CD8-positive, alpha-beta memory T cell (primary cell): ENCODE data around the gene ZMIZ1. TPM values are rescaled to one million over a fixed set of nuclear protein-coding genes. Genes with fewer than 3 reads are reported as not detected.
"Not testable (repeated sequence)": the region's sequence is repeated elsewhere in the genome, so short reads cannot be mapped to it uniquely, and the experiment has no call there.

Source experiments
- CTCF ChIA-PET: fragments of 350-600 bp; sonication (Branson Sonifier 250); formaldehyde crosslinking; loops from one replicate; lab custom pipeline; 2021; ENCODE audit warnings: antibody characterized with exemption; lab: Charles Lee
- POLR2A ChIA-PET: fragments of 350-600 bp; sonication (Branson Sonifier 250); formaldehyde crosslinking; loops from one replicate; lab custom pipeline; 2021; ENCODE audit warnings: antibody characterized with exemption; lab: Charles Lee
- DNase-seq, 5 donors: peaks; one replicate each; pipeline versions ENCODE4 v3.0.0 to v3.0.0-alpha.2; 2020 to 2022; ENCODE audit warnings: mixed read lengths in 1 of 5
- H3K27ac ChIP-seq: one replicate; pipeline ENCODE4 v1.7.0; 2013; ENCODE audit warnings: low read depth, mild to moderate bottlenecking, low read length, moderate library complexity
- H3K27me3 ChIP-seq: 2 replicates; pipeline ENCODE4 v1.7.0; 2013; ENCODE audit warnings: low read length, mild to moderate bottlenecking; ENCODE audit not compliant: insufficient read depth, poor library complexity, severe bottlenecking
- H3K36me3 ChIP-seq: 2 replicates; pipeline ENCODE4 v1.7.0; 2013; ENCODE audit warnings: mild to moderate bottlenecking, low read length, moderate library complexity; ENCODE audit not compliant: insufficient read depth
- H3K4me1 ChIP-seq: 2 replicates; pipeline ENCODE4 v1.7.0; 2013; ENCODE audit warnings: mild to moderate bottlenecking, low read length, moderate library complexity; ENCODE audit not compliant: insufficient read depth
- H3K4me3 ChIP-seq: 2 replicates; pipeline ENCODE4 v1.7.0; 2013; ENCODE audit warnings: mild to moderate bottlenecking, low read length
- H3K9me3 ChIP-seq: 2 replicates; pipeline ENCODE4 v1.7.0; 2013; ENCODE audit warnings: mild to moderate bottlenecking, low read length
- H3K27ac Mint-ChIP-seq, 8 donors: one replicate each; pipeline ENCODE4 v1.8.0; 2020 to 2021; ENCODE audit warnings: mixed read lengths in 8 of 8, mild to moderate bottlenecking in 6 of 8, inconsistent platforms in 3 of 8, moderate library complexity in 3 of 8
- H3K27me3 Mint-ChIP-seq, 2 donors: one replicate each; pipeline ENCODE4 v1.8.0; 2020 to 2021; ENCODE audit warnings: mixed read lengths in 2 of 2, mild to moderate bottlenecking in 1 of 2, moderate library complexity in 1 of 2
- H3K36me3 Mint-ChIP-seq, 3 donors: one replicate each; pipeline ENCODE4 v1.8.0; 2020 to 2021; ENCODE audit warnings: mixed read lengths in 3 of 3, inconsistent platforms in 1 of 3, mild to moderate bottlenecking in 1 of 3
- H3K4me1 Mint-ChIP-seq, 3 donors: one replicate each; pipeline ENCODE4 v1.8.0; 2020 to 2021; ENCODE audit warnings: mixed read lengths in 3 of 3, inconsistent platforms in 1 of 3, mild to moderate bottlenecking in 1 of 3
- H3K4me3 Mint-ChIP-seq, 7 donors: one replicate each; pipeline ENCODE4 v1.8.0; 2020 to 2021; ENCODE audit warnings: mixed read lengths in 7 of 7, mild to moderate bottlenecking in 6 of 7, moderate library complexity in 4 of 7, inconsistent platforms in 2 of 7
- H3K9me3 Mint-ChIP-seq, 5 donors: one replicate each; pipeline ENCODE4 v1.8.0; 2020 to 2022; ENCODE audit warnings: mixed read lengths in 5 of 5, mild to moderate bottlenecking in 3 of 5, moderate library complexity in 2 of 5, inconsistent platforms in 1 of 5
- polyA plus RNA-seq: library from polyadenylated mRNA; unstranded; fragments of 300-500 nt; fragmentation: Illumina TruSeq; gene quantifications from one replicate; pipeline ENCODE4 v1.2.3, GENCODE V29; 2021
- total RNA-seq, 2 experiments: library from RNA; stranded (reverse); gene quantifications; one replicate each; pipeline ENCODE4 v1.2.3, GENCODE V29; 2021

ZMIZ1 gene
- total and polyA plus RNA-seq, 3 experiments from 2014 or later = 8.0 to 36.3 (median 34.7) TPM

DNA sequence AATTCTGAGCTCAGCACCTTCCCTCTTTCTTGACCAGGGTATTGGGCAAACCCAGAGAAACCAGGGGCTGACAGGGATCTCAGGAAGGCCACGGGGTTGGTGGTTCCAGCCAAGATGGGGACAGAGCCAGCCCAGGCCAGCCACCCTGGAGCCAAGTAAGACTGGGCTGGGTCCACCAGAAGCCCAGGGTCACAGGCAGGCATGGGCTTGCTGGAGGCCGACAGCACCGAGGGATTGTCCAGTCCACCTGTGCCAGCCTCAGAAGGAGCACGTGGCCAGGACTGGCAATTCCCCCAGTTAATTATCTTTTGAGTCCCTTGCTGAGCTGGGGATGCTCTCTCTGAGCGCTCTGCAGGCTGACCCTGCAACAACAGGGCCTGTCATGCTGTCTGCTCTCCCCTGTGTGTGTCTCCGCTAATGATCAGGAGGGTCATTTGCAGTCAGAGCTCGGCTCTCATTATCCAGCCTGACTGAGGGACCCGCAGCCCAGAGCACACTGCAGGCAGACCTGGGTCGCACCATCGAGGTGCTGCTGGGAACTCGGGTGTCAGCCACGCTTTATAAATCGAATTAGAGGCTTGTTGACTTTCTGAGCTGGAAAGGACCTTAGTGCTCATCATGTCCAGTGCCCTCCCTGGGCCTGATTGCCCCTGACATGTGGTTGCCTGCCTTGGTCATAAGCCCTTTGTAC is 209.0 kb downstream of the ZMIZ1 start:
- CTCF ChIA-PET = no interaction called here

DNA sequence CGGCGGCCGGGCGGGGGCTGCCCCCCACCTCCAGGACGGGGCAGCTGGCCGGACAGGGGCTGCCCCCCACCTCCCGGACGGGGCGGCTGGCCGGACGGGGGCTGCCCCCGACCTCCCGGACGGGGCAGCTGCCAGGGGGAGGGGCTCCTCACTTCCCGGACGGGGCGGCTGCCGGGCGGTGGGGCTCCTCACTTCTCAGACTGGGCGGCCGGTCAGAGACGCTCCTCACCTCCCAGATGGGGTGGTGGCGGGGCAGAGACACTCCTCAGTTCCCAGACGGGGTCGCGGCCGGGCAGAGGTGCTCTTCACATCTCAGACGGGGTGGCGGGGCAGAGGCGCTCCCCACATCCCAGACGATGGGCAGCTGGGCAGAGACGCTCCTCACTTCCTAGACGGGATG is 210.3 kb downstream of the ZMIZ1 start:
- H3K27me3 Mint-ChIP-seq, DNase-seq, POLR2A ChIA-PET, H3K36me3 ChIP-seq, H3K27ac ChIP-seq, H3K4me3 ChIP-seq, H3K27me3 ChIP-seq, CTCF ChIA-PET, H3K4me1 ChIP-seq, H3K27ac Mint-ChIP-seq, H3K9me3 ChIP-seq, H3K9me3 Mint-ChIP-seq, H3K4me3 Mint-ChIP-seq: not testable (repeated sequence)
- peaks cover 3 to 12% (median 9%) of the 10 kb centered on the region in 3 donors for H3K4me1 Mint-ChIP-seq
- peaks cover 0 to 36% (median 2%) of the 10 kb centered on the region in 3 donors for H3K36me3 Mint-ChIP-seq

More for the DNA sequence above, 209.0 kb downstream of the ZMIZ1 start:
- H3K4me3 ChIP-seq = no peak overlapping the region
- Mint-ChIP-seq H3K27ac (no peak overlapping the region), H3K4me3 (no peak overlapping the region), H3K9me3 (no peaks in the 10 kb centered on the region), H3K36me3 (peaks cover 0 to 36% (median 2%) of the 10 kb centered on the region in 3 donors), H3K27me3 (no peaks in the 10 kb centered on the region), H3K4me1 (peaks cover 0 to 3% (median under 1%) of the 10 kb centered on the region in 3 donors)
- POLR2A ChIA-PET = interaction anchor here (1.2 kb wide), 1 partner anchor 9 kb away, joined by 3 read pairs; no protein-coding TSS in a partner anchor
- H3K27ac ChIP-seq = no peak overlapping the region
- H3K27me3 ChIP-seq = no peaks in the 10 kb centered on the region
- no peaks in the 10 kb centered on the region for H3K9me3 ChIP-seq
- no peak for DNase-seq
- H3K36me3 ChIP-seq = no peaks in the 10 kb centered on the region
- no peaks in the 10 kb centered on the region for H3K4me1 ChIP-seq

DNA sequence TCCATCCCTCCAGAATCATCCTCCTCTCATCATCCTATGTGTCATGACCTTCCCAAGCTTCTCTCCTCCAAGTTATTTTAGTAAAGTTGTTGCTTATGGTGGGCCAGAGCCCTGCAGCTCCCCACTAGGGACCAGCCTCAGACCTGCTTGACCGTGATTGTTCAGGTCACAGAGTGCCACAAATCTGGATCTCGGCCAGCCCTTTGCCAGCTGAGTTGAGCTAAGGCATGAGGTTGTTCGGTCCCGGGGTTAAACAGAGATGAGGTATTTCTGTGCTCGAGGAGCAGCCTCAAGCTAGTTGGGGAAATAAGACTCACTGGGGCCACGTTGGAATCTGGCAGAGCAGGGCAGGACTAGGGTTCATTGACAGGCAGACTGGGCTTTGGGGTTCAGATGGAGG is 212.2 kb downstream of the ZMIZ1 start:
- H3K9me3 Mint-ChIP-seq = no peaks in the 10 kb centered on the region
- peaks cover 22 to 31% (median 28%) of the 10 kb centered on the region in 3 donors for H3K4me1 Mint-ChIP-seq
- Histone ChIP-seq H3K27me3 (no peaks in the 10 kb centered on the region), H3K27ac (no peak overlapping the region), H3K4me1 (peaks cover 28% of the 10 kb centered on the region), H3K4me3 (no peak overlapping the region), H3K9me3 (no peaks in the 10 kb centered on the region), H3K36me3 (no peaks in the 10 kb centered on the region)
- H3K4me3 Mint-ChIP-seq = peak overlapping the region in 1 of 7 donors; percentile 36
- POLR2A ChIA-PET = no interaction called here
- peaks cover 0 to 36% (median 2%) of the 10 kb centered on the region in 3 donors for H3K36me3 Mint-ChIP-seq
- H3K27me3 Mint-ChIP-seq = no peaks in the 10 kb centered on the region
- no peak overlapping the region for H3K27ac Mint-ChIP-seq
- no peak for DNase-seq
- CTCF ChIA-PET = no interaction called here

DNA sequence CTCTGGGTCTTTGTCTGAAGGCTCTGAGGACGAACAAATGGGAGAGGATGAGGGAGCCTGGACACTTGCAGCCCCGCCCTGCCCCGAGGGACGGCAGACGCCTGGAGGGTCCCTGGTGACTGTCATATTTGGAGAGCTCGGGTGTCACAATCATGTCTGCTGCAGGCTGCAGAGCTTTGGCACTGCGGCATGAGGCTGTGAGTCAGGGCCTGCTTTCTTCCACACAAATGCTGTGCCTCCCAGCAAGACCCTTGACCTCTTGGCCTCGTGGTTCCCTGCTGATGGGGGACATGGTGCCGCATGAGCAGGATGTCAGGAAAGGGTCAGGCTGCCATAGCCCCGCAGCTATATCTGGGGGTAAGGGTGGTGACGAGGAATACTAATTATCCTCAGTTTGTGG is 213.6 kb downstream of the ZMIZ1 start:
- ChIA-PET POLR2A (no interaction called here), CTCF (interaction anchor here (1.1 kb wide), 1 partner anchor 17 kb away, joined by 3 read pairs; no protein-coding TSS in a partner anchor)
- Mint-ChIP-seq H3K4me3 (peak overlapping the region in 1 of 7 donors; percentile 16), H3K27ac (no peak overlapping the region), H3K9me3 (no peaks in the 10 kb centered on the region), H3K27me3 (no peaks in the 10 kb centered on the region), H3K36me3 (peaks cover 0 to 28% (median 2%) of the 10 kb centered on the region in 3 donors), H3K4me1 (peaks cover 37 to 45% (median 42%) of the 10 kb centered on the region in 3 donors)
- Histone ChIP-seq H3K4me1 (peaks cover 43% of the 10 kb centered on the region), H3K4me3 (no peak overlapping the region), H3K27ac (no peak overlapping the region), H3K36me3 (no peaks in the 10 kb centered on the region), H3K27me3 (no peaks in the 10 kb centered on the region), H3K9me3 (no peaks in the 10 kb centered on the region)
- DNase-seq = no peak

DNA sequence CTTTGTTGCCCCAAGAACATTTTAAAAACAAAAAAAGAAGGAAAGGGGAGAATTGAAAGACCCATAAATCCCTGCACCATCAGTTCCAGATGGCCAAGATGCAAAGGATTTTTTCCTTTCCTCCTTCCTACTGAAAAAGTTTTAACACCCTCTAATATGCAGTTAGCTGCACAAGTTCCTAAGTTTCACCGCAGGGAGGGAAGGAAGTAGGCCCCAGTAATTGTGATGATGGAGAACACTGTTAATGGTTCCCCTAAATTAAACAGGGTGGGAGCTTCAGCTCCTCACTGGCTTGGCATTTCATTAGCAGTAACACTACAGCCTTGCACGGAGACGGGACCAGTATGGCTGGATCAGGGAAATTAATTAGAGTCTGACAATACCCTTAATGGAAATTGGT is 214.8 kb downstream of the ZMIZ1 start:
- H3K27me3 ChIP-seq = no peaks in the 10 kb centered on the region
- no peaks in the 10 kb centered on the region for H3K9me3 Mint-ChIP-seq
- POLR2A ChIA-PET = interaction anchor here (1.4 kb wide), 1 partner anchor 33 kb away, joined by 3 read pairs; no protein-coding TSS in a partner anchor
- H3K9me3 ChIP-seq = no peaks in the 10 kb centered on the region
- H3K27ac ChIP-seq = no peak overlapping the region
- peaks cover 47% of the 10 kb centered on the region for H3K4me1 ChIP-seq
- CTCF ChIA-PET = no interaction called here
- peaks cover 0 to 19% (median 2%) of the 10 kb centered on the region in 3 donors for H3K36me3 Mint-ChIP-seq
- no peak overlapping the region for H3K4me3 ChIP-seq
- H3K27me3 Mint-ChIP-seq = no peaks in the 10 kb centered on the region
- H3K4me1 Mint-ChIP-seq = peaks cover 44 to 57% (median 52%) of the 10 kb centered on the region in 3 donors
- H3K36me3 ChIP-seq = no peaks in the 10 kb centered on the region
- H3K4me3 Mint-ChIP-seq = peak overlapping the region in 1 of 7 donors; percentile 69
- DNase-seq = no peak
- H3K27ac Mint-ChIP-seq = peak overlapping the region in 3 of 8 donors; percentile 19 to 99 (median 24)

DNA sequence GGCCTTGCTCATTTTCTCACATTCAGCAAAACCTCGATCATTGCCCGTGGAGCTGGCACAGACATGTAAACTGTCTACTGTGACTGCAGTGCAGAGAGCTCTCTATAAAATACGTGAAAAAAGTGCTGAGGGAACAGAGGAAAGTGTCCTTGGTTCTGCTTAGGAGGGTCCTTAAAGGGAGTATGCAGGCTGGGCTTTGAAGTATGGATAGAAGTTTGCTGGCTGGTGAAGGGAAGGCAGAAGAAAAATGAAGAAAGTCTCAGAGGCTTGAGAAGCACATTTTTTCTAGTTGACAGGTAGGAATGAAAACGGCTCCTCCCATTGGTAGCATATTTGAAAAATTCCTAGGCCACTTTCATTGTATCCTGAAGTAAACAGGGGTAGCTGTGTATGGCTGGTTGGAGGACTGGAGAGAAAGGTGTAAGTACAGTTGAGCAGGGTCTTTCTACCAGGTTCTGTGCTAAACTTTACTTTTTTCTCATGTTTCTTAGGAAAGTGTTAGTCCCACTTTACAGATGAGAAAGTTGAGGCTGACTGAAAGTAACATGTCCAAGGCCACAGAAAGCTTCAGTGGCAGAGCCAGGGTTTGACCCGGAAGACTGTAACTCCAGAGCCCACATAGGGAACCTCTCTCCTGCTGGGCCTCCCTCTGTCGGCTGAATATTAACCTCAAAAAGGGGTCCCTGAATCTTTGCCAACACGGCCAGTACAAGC is 215.5 kb downstream of the ZMIZ1 start:
- ChIA-PET POLR2A (interaction anchor here (1.4 kb wide), 1 partner anchor 32 kb away, joined by 3 read pairs; no protein-coding TSS in a partner anchor), CTCF (no interaction called here)
- Mint-ChIP-seq H3K27me3 (no peaks in the 10 kb centered on the region), H3K9me3 (no peaks in the 10 kb centered on the region), H3K4me1 (peaks cover 48 to 63% (median 53%) of the 10 kb centered on the region in 3 donors), H3K4me3 (peak overlapping the region in 4 of 7 donors; percentile 7 to 85 (median 40)), H3K36me3 (peaks cover 0 to 22% (median 2%) of the 10 kb centered on the region in 3 donors), H3K27ac (peak overlapping the region; percentile 84 to 100 (median 96))
- H3K27ac ChIP-seq = peak overlapping the region; percentile 7
- H3K4me1 ChIP-seq = peaks cover 47% of the 10 kb centered on the region
- H3K27me3 ChIP-seq = no peaks in the 10 kb centered on the region
- H3K9me3 ChIP-seq = no peaks in the 10 kb centered on the region
- H3K36me3 ChIP-seq = no peaks in the 10 kb centered on the region
- DNase-seq = no peak
- H3K4me3 ChIP-seq = no peak overlapping the region

DNA sequence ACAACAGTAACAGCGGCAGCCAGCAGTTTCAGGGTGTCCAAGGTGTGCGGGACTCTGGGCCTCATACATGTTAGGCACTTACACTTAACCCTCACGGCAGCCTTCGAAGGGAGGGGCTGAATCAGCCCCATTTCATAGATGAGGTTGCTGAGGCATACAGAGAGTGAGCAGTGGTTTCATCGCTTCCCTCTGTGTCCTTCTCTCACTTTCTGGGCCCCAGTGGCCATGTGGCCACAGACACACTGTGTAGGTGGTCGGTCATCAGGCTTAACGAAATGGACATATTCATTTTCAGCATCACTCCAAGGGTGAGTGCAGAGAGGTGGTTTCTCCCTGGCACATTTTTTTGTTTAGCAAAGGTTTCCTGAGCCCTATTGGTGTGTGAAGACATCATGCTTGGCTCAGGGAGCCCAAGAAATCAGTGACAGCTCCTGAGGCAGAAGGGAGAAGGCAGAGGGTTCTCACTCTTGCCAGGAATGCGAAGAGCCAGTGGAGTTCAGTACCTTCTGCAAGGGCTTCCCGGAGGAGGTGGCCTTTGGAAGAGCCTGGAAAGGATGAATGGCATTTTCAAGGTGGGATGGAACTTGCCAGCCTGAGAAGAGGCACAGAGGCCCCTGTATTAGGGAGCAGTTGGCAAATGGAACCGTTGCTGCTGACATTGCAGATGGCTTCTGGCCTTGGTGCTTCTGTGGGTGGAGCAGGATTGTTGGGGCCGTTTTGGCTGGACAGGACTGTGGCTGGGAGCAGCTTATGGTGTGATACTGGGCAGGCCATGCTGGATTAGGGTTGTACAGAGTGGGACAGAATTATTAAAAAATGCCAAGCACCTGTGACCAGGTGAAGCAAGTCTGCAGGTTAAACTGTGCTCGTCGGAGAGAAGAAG is 216.8 kb downstream of the ZMIZ1 start:
- Mint-ChIP-seq H3K4me1 (peaks cover 48 to 63% (median 53%) of the 10 kb centered on the region in 3 donors), H3K9me3 (no peaks in the 10 kb centered on the region), H3K4me3 (peak overlapping the region; percentile 7 to 89 (median 82)), H3K27me3 (no peaks in the 10 kb centered on the region), H3K36me3 (peaks cover 0 to 22% (median 1%) of the 10 kb centered on the region in 3 donors), H3K27ac (peak overlapping the region; percentile 93 to 100 (median 96))
- Histone ChIP-seq H3K36me3 (no peaks in the 10 kb centered on the region), H3K27ac (peak overlapping the region; percentile 36), H3K27me3 (no peaks in the 10 kb centered on the region), H3K9me3 (no peaks in the 10 kb centered on the region), H3K4me1 (peaks cover 47% of the 10 kb centered on the region), H3K4me3 (peak overlapping the region; percentile 41)
- no peak for DNase-seq
- POLR2A ChIA-PET = interaction anchor here (0.9 to 1.6 kb wide), 5 partner anchors 31 to 41 kb away, joined by 4 to 11 read pairs (median 5); no protein-coding TSS in a partner anchor
- CTCF ChIA-PET = interaction anchor here (1.0 to 2.1 kb wide), 3 partner anchors 36 to 89 kb away, joined by 4 to 7 read pairs (median 5); no protein-coding TSS in a partner anchor
